Vagina (tissue), 2 donors: ENCODE data around the gene CALML4. TPM values are rescaled to one million over a fixed set of nuclear protein-coding genes. Genes with fewer than 3 reads are reported as not detected.

Experiments
- DNase-seq, 2 donors: peaks; one replicate each; pipeline ENCODE4 v3.0.0-alpha.2; 2017; ENCODE audit errors: extremely low spot score in 2 of 2
- H3K27ac ChIP-seq: fragments of 200-600 bp; sonication (generic); one replicate; pipeline ENCODE4 v1.5.1; 2019
- H3K27me3 ChIP-seq: fragments of 200-600 bp; sonication (generic); one replicate; pipeline ENCODE4 v1.5.1; 2019
- H3K36me3 ChIP-seq, 2 donors: fragments of 200-600 bp; sonication (generic); one replicate each; pipeline ENCODE4 v1.5.1; 2017 to 2019
- H3K4me1 ChIP-seq: fragments of 200-600 bp; sonication (generic); one replicate; pipeline ENCODE4 v1.5.1; 2019
- H3K4me3 ChIP-seq, 2 donors: fragments of 200-600 bp; sonication (generic); 1 replicate in 1 of 2; 2 replicates in 1 of 2; pipeline ENCODE4 v1.5.1; 2016 to 2019
- H3K9me3 ChIP-seq: fragments of 200-600 bp; sonication (generic); one replicate; pipeline ENCODE4 v1.5.1; 2019
- CTCF ChIP-seq, 3 experiments: fragments of 450-650 bp in 2 of 3; fragments of 200-600 bp in 1 of 3; sonication (generic) in 1 of 3; IDR thresholded peaks; one replicate each; pipeline ENCODE4 v1.5.1; 2017 to 2019; ENCODE audit warnings: antibody characterized with exemption in 3 of 3, mild to moderate bottlenecking in 2 of 3, moderate library complexity in 2 of 3
- POLR2A ChIP-seq, 2 donors: fragments of 450-650 bp; IDR thresholded peaks; one replicate each; pipeline ENCODE4 v1.6.1; 2017; ENCODE audit warnings: antibody characterized with exemption in 2 of 2, mild to moderate bottlenecking in 2 of 2, moderate library complexity in 2 of 2
- POLR2AphosphoS5 ChIP-seq, 2 donors: sonication (generic); formaldehyde crosslinking; IDR thresholded peaks; one replicate each; pipeline ENCODE4 v1.9.0; 2017; ENCODE audit warnings: antibody characterized with exemption in 2 of 2, mild to moderate bottlenecking in 2 of 2, low read depth in 1 of 2; ENCODE audit not compliant: insufficient read depth in 1 of 2
- intact Hi-C: fragments of 100-400 bp; cut with DNase I; formaldehyde crosslinking; loops from one replicate; pipeline ENCODE4 v1.15.1; 2023
- total RNA-seq: library from RNA; depleted of rRNA; stranded (reverse); fragments of >200 nt; gene quantifications from one replicate; pipeline ENCODE4 v1.2.3, GENCODE V29; 2016

CALML4 gene
- total RNA-seq, 1 donor from 2014 or later, result 6.1 TPM

GRCh38 chr15:68152342-68152741, 52.8 kb downstream of the CALML4 start:
- Histone ChIP-seq H3K36me3 (peaks cover 0 to 13% of the 10 kb centered on the region in 2 donors), H3K9me3 (no peaks in the 10 kb centered on the region), H3K27ac (no peak overlapping the region), H3K4me1 (peaks cover 10% of the 10 kb centered on the region), H3K4me3 (no peak overlapping the region), H3K27me3 (no peaks in the 10 kb centered on the region)
- no peak for DNase-seq
- intact Hi-C loops, result loop anchor here (10.0 kb wide), 1 partner anchor 288 kb away; no protein-coding TSS in a partner anchor
- TF ChIP-seq POLR2AphosphoS5 (IDR thresholded peaks at IDR 0.05; ENCODE audit: insufficient read depth in 1 of 2, low read depth in 1 of 2) (no peak), POLR2A (IDR thresholded peaks at IDR 0.05) (no peak), CTCF (IDR thresholded peaks at IDR 0.05) (no peak)

- no peak for DNase-seq
- Histone ChIP-seq H3K4me1 (peaks cover 10% of the 10 kb centered on the region), H3K9me3 (no peaks in the 10 kb centered on the region), H3K27ac (no peak overlapping the region), H3K4me3 (no peak overlapping the region), H3K27me3 (no peaks in the 10 kb centered on the region), H3K36me3 (peaks cover 0 to 22% of the 10 kb centered on the region in 2 donors)
- intact Hi-C loops, result loop anchor here (10.0 kb wide), 1 partner anchor 286 kb away; no protein-coding TSS in a partner anchor
- TF ChIP-seq POLR2AphosphoS5 (IDR thresholded peaks at IDR 0.05; ENCODE audit: insufficient read depth in 1 of 2, low read depth in 1 of 2) (no peak), POLR2A (IDR thresholded peaks at IDR 0.05) (no peak), CTCF (IDR thresholded peaks at IDR 0.05) (no peak)
Measured at GRCh38 chr15:68151277-68151676, 53.9 kb downstream of the CALML4 start.

GRCh38 chr15:68150187-68150586, 54.9 kb downstream of the CALML4 start:
- intact Hi-C loops, result loop anchor here (10.0 kb wide), 1 partner anchor 285 kb away; no protein-coding TSS in a partner anchor
- H3K4me1 ChIP-seq, result peaks cover 10% of the 10 kb centered on the region
- no peak for TF ChIP-seq POLR2A (IDR thresholded peaks at IDR 0.05)
- no peak for TF ChIP-seq POLR2AphosphoS5 (IDR thresholded peaks at IDR 0.05; ENCODE audit: insufficient read depth in 1 of 2, low read depth in 1 of 2)
- no peak for TF ChIP-seq CTCF (IDR thresholded peaks at IDR 0.05)
- no peak for DNase-seq
- H3K4me3 ChIP-seq, result no peak overlapping the region
- H3K36me3 ChIP-seq, result peaks cover 0 to 16% of the 10 kb centered on the region in 2 donors
- H3K27ac ChIP-seq, result no peak overlapping the region
- H3K9me3 ChIP-seq, result no peaks in the 10 kb centered on the region
- no peaks in the 10 kb centered on the region for H3K27me3 ChIP-seq

GRCh38 chr15:68149059-68149458, 56.1 kb downstream of the CALML4 start:
- Histone ChIP-seq H3K27ac (no peak overlapping the region), H3K4me3 (no peak overlapping the region), H3K36me3 (peaks cover 0 to 19% of the 10 kb centered on the region in 2 donors), H3K27me3 (no peaks in the 10 kb centered on the region), H3K9me3 (no peaks in the 10 kb centered on the region), H3K4me1 (peaks cover 4% of the 10 kb centered on the region)
- no peak for DNase-seq
- intact Hi-C loops, result no loop called here
- no peak for TF ChIP-seq POLR2A (IDR thresholded peaks at IDR 0.05)
- no peak for TF ChIP-seq POLR2AphosphoS5 (IDR thresholded peaks at IDR 0.05; ENCODE audit: insufficient read depth in 1 of 2, low read depth in 1 of 2)

- intact Hi-C loops, result no loop called here
- H3K27ac ChIP-seq, result no peak overlapping the region
- no peak for DNase-seq
- H3K36me3 ChIP-seq, result peaks cover 0 to 16% of the 10 kb centered on the region in 2 donors
- H3K4me3 ChIP-seq, result no peak overlapping the region
- no peaks in the 10 kb centered on the region for H3K9me3 ChIP-seq
- TF ChIP-seq POLR2A (IDR thresholded peaks at IDR 0.05) (no peak), POLR2AphosphoS5 (IDR thresholded peaks at IDR 0.05; ENCODE audit: insufficient read depth in 1 of 2, low read depth in 1 of 2) (no peak), CTCF (IDR thresholded peaks at IDR 0.05) (no peak)
- H3K4me1 ChIP-seq, result peaks cover 4% of the 10 kb centered on the region
- H3K27me3 ChIP-seq, result no peaks in the 10 kb centered on the region
Measured at GRCh38 chr15:68148039-68148438, 57.1 kb downstream of the CALML4 start.
